VCaP (cell line): ENCODE measurements around the gene SLC22A15.
"Not testable (repeated sequence)": the region's sequence is repeated elsewhere in the genome, so short reads cannot be mapped to it uniquely, and the experiment has no call there.

Experiments
- H3K27ac ChIP-seq: fragments of 450-650 bp; 2 replicates; pipeline ENCODE4 v1.5.1; 2017
- TF ChIP-seq, protein P1 (sequence below): fragments of 450-650 bp; conservative IDR thresholded peaks from 2 replicates; pipeline ENCODE4 v1.5.1; 2017; ENCODE audit warnings: mild to moderate bottlenecking, moderate library complexity

The SLC22A15 gene

DNA sequence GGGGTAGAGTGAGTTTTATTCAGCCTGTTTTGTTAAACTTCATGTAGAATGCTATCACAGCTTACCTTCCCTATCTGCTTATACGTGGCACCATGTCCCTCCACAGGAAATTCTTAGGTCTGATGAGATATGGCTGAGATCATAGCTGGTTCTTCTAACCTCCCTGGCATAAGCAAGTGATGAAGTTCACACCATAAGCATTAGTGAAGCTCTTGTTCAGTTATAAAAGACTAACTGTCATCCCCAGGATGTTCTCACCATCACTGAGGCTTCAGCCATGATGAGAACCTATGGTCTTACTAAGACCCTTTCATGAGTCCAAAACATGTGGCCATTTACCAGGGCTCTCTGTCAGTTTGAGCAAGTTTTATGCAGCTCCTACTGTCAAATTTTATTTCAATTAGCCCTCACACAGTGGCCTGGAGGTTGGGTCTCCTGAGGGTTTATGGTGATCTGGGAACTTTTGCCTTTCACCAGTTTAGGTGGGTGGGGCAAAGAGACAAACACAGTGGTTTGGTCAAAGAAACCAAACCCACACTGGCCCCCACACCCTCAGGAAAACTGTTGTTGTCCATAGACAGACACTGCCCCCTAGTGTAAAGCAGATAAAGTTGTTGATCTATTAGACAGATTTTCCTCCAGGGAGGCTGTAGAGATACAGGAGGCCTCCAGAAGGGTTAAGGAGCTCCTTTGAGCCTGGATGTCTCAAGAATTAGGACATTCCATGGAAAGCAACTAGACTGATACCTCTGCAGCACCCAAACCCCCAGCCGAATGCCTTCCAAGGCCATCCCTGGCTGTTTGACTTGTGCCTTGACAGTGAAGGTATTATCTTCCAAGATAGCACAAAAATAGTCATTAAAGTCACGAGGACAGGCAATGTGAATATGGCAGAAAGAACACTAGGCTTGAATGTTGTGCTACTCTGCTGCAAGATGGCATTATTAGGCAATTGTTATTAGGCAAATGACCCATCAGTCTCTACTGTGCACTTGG is 5.0 kb downstream of the SLC22A15 start:
- TF ChIP-seq, protein P1, sequence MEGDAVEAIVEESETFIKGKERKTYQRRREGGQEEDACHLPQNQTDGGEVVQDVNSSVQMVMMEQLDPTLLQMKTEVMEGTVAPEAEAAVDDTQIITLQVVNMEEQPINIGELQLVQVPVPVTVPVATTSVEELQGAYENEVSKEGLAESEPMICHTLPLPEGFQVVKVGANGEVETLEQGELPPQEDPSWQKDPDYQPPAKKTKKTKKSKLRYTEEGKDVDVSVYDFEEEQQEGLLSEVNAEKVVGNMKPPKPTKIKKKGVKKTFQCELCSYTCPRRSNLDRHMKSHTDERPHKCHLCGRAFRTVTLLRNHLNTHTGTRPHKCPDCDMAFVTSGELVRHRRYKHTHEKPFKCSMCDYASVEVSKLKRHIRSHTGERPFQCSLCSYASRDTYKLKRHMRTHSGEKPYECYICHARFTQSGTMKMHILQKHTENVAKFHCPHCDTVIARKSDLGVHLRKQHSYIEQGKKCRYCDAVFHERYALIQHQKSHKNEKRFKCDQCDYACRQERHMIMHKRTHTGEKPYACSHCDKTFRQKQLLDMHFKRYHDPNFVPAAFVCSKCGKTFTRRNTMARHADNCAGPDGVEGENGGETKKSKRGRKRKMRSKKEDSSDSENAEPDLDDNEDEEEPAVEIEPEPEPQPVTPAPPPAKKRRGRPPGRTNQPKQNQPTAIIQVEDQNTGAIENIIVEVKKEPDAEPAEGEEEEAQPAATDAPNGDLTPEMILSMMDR, result peak; percentile 78
- no peak overlapping the region for H3K27ac ChIP-seq

GRCh38 chr1:115982400-115982799 is 6.1 kb downstream of the SLC22A15 start:
- no peak overlapping the region for H3K27ac ChIP-seq
- TF ChIP-seq, protein P1, result no peak

GRCh38 chr1:115983584-115983983 is 7.3 kb downstream of the SLC22A15 start:
- no peak overlapping the region for H3K27ac ChIP-seq
- TF ChIP-seq, protein P1, result no peak

- no peak overlapping the region for H3K27ac ChIP-seq
- TF ChIP-seq, protein P1, result no peak
These were observed 11.3 kb downstream of the SLC22A15 start for GRCh38 chr1:115987623-115988022.

DNA sequence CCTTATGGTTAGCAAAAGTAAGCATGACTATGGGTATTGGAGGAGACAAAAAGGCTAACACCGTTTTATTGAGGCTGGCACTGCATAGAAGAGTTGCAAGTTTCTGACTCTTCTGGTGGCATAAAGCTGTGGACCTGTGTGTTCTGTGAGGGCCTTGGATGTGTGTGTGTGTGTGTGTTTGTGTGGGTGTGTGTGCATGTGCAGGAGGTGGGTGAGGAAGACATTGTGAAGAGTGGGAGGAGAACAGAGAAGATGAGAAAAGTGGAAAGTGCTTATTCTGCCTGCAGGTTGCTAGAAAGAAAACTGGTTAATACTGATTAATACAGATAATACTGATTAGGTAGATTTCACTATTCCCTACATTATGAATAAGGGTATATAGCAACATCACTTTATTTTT is 12.6 kb downstream of the SLC22A15 start:
- H3K27ac ChIP-seq, result no peak overlapping the region
- TF ChIP-seq, protein P1, result no peak

DNA sequence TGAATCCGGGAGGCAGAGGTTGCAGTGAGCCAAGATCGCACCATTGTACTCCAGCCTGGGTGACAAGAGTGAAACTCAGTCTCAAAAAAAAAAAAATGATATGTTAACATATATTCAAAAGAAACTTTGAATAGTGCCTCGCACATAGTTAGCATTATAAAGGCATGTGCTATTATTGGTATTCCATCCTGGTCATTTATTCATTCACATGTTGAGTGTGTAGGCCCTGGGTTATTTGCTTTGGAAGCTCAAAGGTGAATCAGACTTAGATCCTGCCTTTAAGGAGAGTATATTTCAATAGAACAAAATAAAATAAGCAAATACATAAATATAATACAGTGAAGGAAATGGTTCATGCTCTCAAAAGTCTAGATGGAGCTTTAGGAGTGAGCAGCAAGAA is 13.4 kb downstream of the SLC22A15 start:
- TF ChIP-seq, protein P1, result no peak

GRCh38 chr1:115991909-115992308 is 15.6 kb downstream of the SLC22A15 start:
- TF ChIP-seq, protein P1, result no peak
- no peak overlapping the region for H3K27ac ChIP-seq

More for the DNA sequence above, 13.4 kb downstream of the SLC22A15 start:
- no peak overlapping the region for H3K27ac ChIP-seq

DNA sequence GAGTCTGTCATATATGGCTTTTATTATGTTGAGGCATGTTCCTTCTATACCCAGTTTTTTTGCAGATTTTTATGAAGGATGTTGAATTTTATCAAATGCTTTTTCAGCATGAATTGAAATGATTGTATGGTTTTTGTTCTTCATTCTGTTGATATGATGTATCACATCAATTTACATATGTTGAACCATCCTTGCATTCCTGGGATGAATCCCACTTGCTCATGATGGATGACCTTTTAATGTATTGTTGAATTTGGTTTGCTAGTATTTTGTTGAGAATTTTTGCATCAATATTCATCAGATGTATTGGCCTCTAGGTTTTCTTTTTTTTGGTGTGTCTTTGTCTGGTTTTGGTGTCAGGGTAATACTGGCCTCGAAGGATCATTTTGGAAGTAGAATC is 21.6 kb downstream of the SLC22A15 start:
- not testable (repeated sequence) for H3K27ac ChIP-seq
